ENCODE measurements around the gene SIRT2.

The SIRT2 gene

DNA sequence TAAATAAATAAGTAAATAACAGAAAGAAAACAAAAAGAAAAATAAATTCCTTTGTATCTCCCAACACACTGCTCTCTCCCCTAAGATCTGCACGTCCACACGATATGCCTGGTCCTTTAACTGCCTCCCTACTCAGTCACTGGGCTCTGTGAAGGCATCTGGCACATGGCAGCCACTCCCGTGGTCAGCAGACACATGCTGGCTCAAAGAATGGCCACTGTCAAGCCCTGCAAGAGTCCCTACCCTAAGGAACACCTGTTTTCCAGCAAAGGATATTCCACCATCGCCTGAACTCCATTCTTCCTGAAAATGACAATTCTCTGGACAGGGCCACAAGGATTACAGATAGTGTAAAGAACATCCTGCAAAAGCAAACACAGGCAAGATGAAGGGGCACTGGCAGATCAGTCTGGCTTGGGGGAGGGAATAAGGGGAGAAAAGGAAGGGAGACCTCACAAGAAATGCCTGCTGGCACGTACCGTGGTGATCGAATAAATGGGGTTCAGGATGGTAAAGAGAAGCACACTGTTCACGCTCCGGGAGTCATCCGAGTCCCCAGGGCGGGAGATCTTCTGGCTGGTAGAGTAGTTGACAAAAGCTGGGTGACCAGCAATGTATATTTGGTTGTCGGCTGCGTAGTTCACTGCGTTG lies 53.9 kb downstream of the SIRT2 start:
- DNase-seq (ENCODE audit: low read depth, low spot score): no peak

DNA sequence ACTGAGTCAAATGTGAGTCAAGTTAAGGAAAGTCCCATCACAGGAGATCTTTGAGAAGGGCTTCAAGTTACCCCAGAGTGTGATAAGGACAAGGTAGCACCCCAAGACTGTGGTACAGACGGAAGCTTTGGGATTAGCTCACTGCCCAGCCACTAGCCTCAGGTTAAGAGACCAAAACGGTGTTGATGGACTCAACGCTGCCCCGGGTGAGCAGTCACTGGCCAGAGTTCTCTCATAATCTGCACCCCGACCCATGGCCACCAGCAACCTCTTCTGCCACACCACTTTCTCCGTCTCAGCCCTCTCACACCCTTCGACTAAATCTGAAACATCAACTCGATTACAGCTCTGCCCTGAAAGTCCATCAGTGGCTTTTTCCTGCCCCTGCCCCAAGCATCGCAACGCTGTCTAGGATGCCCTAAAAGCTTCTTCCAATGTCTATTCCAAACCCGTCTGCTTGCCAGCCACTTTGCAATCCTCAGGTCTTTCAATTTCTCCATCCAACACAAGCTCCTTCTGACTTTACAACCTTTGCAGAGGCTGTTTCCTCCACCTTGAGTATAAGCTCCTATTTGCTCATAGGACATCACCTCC lies 55.2 kb downstream of the SIRT2 start:
- no peak for DNase-seq (ENCODE audit: low read depth, low spot score)

DNA sequence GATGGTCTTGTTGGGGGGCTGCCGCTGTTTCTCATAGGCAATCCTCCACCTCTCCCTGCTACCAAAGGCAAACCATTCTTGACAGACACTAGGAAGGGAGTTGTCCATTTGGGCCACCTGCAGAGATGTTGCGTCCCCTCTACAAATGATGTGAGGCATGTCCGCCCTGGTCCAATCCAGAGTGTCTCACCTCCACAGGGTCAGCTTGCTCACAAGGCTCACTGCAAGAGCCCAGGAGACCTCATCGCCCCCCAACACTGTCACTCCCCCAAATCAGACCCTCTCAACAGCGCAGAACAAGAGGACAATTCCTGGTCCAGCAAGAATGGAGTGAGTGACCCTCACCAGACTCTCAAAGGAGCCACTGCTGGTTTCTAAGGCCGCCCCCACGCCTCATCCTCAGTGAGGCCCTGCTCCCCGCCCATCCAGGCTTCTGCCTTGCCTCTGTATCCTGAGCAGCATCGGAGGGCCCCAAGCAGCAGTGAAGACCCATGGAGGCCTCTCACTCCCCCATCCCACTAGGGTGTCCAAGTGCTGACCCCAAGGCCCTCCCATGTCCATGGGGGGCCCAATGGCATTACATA lies 56.2 kb downstream of the SIRT2 start:
- DNase-seq (ENCODE audit: low read depth, low spot score): no peak

DNA sequence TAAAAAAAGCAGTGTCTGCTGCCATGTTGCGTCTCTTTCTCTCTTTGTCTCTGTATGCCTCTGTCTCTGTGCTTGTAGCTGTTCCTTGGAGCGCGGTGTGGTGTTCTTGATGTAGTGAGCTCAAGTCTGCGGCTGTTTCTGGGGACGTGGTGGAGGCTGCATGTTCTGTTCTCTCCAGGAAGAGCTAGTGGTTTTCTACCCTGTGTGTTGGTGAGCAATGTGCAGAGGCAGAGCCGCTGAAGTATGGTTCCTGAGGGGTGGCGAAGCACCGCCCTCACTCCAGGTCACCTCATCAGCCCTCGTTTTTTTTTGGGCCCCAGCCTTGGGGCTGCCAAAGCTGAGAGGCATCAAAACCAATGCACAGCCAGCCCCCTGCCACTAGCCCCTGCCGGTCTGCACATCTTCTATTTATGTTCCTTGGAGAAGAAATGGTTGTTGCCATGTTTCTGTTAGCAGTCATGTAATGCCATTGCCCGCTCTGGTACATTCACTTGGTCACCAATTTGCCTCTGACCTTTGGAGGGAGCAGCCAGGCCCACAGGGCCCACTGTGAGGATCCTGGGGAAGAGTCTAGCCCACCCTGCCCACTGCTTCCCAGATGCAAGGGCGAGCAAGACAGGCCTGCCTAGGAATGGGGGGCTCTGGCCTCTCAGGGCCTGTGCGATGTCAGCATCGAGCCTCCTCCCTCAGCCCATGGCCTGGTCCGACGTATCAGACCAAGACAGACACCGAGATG lies 56.8 kb downstream of the SIRT2 start:
- DNase-seq (ENCODE audit: low read depth, low spot score): no peak

DNA sequence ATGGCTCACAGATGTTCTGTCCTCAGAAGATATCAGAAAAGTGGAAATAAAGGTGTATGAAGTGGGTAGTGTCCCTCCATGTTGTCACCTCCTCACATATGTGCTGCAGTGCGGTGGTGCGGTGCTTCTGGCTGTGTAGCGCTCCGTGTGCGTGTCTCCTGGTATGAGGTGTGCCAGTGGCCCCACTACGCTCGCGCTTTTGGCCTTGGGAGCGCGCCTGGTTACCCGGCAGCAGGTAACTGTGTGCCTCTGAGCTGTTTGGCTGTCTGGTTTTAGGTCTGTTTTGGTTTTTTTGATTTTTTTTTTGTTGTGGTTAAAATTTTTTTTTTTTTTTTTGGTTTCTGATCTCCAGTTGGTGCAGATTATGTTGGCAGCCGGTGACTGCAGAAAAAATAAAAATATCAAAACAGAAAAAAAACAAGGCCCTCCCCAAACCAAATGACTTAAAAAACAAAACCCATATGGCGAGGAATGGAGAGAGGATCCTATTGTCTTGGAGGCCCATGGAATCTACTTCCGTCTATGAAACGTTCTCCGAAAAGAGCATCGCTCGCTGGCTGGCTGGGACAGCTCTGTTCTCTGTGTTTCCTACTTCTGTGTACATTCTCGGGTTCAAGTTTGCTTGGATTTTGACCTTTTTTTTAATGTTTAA lies 57.5 kb downstream of the SIRT2 start:
- no peak for DNase-seq (ENCODE audit: low read depth, low spot score)

DNA sequence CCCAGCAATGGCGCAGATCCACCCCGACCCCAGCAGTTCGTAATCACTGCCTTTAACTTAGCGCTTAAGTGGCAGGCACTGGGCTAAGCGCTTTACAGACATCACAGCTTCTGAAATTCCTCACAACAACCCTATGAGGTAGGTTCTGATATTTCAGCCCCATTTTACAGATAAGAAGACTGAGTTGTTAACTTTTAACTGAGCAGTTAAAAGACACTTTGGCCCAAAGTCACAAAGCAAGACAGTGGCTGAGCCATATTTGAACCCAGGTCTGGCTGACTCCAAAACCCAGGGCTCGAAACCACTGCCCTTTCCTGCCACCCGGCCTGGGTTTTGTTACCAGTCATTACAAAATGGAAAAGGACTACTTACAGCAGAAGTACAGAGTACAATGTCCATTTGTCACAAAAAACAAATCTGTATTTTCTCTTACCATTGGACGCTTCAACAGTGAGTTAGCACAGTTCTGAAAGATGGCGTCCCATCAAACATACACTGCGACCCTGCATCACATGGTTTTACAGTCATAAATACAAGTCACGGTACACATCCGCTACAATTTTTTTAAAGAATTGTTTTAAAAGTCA lies 58.1 kb downstream of the SIRT2 start:
- no peak for DNase-seq (ENCODE audit: low read depth, low spot score)

DNA sequence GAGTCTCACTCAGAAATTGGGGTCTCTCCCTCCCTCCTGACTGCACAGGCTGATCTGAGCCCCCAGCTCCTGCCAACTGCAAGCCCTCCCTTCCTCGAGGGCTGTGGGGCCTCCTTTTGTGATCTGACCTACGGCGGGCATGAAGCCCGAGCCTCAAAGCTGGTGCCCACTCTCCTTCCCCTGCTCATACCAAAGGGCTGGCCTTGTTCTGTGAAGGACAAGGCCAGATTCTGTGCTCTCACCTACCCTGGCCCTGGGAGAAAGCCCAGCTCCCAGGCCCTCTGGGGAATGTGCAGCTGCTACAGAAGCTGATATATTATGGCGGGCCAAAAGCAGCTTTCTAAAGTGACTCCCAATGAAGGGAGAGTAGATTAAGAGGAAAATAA lies 58.8 kb downstream of the SIRT2 start:
- no peak for DNase-seq (ENCODE audit: low read depth, low spot score)

DNA sequence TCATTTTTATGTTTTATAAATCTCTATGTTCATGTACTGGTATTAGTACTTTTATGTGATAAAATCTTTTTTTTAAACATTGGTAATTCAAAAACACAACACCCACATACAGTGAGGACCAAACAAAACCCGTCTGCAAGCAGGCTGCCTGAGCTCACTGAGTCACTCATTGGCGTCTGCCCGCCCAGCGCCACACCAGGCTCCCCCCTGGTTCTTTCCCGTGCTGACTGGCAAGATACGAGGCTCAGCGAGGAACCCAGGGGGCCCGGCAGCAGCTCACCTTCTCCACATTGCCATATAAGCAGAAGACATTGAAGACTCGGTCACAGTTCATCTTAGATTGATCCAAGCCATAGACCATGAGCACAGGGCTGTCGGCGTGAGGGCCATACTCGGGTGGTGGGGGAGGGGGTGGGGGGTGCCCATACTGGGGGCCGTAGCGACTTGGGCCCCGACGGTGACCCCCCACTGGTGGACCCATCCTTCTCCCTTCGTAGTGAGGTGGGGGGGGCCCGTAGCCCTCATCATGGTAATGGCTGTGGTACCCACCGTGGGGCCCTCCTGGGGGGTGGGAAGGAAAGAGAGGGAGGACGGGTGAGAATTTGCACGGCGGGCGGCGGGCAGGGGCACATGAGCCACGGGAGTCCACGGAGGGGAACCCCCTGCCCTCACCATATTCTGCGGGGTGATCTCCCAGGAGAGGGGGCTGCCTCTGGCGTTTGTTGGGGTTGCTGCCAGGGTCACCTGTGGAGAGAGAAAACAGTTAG lies 59.4 kb downstream of the SIRT2 start:
- no peak for DNase-seq (ENCODE audit: low read depth, low spot score)

DNA sequence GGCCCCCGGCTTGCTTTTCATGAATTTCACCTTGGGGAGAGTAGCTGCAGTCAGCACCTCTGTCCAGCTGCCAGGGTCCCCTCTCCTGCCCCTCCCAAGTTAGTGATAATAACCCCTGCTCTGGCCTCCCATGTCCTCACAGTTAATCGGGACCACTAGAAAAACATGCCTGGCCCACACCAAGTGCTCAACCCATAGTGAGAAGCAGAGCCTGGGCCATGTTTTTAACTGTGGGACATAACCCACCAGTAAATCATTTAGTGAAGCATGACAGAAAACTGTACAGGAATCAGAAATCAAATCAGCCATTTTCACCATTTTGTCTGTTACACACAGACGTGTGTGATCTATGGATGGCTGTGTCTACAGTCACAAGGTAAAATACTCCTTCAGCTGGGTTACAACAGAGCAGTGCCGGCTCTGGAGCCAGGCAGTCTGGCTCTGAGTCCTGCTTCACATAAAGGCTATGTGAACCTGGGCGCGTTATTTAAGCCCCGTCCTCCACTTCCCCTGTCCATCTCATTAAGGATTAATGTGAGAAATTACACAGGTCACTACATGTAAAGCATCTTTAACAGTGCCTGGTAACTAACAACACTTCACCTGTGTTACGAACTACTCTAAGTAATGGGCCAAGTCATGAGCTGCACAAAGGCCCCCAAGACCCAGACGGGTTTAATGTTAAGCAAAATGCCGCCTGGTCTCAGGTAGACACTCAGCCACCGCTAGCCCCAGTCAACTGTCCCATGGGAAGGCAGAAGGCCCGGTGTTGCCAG lies 60.2 kb downstream of the SIRT2 start:
- DNase-seq (ENCODE audit: low read depth, low spot score): no peak

DNA sequence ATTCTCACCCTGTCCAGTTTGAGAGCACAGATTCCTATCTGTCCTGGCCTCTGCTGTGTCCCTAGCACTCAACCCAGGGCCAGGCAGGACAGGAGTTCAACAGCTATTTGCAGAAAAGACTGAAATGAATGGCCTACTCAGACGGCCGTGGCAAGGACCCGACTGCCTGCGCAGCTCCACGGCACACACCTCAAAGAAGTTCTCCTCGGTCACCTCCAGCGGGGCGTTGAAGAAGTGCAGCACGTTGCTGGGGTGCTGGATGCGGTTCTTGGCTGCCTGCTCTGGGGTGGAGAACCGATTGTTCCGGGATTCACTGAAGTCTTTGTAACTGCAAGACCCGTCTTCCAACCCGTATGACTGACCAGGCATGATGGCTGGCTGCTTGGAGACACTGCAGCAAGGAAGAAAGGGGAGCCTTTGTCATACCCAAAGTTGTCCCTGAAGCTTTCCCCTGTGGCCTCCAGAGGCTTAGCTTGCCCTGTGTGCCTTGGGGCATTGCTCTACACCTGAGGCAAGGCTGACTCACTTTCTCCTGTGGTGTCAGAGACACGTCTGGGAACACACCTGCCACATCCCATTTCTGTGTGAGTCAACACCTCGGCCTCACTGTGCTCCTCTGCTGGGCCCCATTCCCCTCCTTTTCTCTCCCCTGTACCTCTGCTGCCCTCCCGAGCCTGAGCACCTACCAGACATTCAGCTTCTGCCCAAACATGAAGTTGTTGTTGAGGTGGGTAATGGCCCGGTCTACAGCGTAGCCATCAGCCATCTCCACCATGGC lies 61.0 kb downstream of the SIRT2 start:
- no peak for DNase-seq (ENCODE audit: low read depth, low spot score)

DNA sequence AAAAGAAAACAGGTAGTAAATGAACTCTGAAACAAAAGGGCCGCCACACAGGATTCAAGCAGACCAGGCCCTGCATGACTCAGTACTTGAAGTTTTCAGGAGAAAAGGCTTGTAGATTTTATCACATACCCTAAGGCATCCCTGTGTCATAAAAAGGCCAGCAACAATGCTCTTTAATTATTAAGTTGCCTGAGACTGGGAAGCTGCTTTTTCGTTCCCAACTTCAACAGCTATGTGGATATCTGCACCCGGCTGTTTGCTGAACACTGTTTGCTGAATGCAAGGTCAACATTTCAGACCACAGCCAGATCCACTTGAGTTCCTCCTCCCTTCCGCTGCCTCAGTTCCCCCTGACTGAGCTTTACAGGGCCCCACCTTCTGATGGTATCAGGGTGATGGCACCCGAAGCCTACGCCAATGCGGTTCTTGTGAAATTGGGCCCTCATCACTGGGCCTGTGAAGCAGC lies 61.7 kb downstream of the SIRT2 start:
- peak; percentile 76 for DNase-seq (ENCODE audit: low read depth, low spot score)

DNA sequence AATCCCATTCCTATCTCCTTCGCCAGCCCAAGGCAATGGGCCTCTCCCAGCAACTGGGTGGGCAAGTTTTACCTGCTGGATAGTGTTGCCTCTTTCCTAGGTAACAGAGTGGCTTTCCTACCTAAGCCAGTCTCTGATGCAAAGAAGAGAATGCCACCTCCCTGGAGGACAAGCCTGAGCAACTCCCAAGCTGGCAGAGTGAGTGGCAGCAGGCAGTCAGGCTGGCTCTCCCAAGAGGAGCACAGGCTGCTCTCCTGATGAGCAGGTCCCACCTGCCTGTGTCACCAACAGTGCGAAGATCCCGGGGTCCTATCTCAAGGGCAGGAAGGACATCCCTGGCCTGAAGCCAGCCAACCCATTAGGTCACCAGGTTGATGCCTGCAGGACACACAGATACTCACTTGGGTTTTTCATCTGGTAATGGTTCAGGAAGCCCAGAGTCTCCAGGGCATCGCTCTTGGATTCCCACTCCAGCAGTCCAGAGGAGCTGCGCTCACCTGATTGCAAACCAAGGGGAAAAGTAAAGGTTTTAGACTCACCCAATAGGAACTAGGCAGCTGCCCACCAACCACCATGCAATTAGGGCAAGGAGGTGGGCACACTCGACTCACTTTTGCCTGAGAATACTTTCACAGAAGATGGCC lies 62.3 kb downstream of the SIRT2 start:
- DNase-seq (ENCODE audit: low read depth, low spot score): peak; percentile 70

DNA sequence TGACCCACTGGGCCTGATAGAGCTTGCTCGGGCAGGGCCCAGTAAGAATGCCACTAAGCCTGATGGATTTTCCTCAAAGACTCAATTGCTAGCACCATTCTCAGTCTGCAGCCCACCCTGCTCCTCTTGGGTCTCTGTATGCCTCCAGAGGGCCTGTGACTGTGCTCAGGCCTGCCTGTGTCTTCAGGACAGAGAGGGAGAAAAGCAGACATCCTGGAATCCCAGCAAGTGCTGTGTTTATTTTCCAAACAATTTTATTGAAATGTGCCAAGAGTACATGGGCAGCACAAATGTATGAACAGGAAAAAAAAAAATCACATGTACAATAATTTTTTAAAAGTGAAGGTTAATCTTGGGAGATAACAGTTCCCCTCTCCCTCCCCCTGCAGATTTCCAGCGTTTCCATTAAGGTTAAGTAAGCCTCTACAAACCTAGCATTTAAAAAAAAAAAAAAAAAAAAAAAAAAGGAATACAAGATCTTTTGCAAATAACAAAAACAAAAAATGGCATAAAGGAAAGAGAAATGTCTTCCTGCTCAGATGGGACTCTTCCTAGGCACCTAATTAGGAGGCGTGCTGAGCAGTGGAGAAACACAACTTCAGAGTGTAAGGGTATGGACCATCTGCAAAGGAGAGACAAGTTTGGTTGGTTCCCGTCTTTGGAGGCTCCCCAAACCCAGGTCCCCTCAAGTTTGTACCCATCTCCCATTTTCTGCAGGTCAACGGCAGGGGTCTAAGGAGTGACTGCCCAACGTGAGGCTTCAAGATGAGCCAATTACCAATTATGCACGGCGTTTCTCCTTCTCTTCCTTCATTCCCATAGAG lies 63.0 kb downstream of the SIRT2 start:
- no peak for DNase-seq (ENCODE audit: low read depth, low spot score)

DNA sequence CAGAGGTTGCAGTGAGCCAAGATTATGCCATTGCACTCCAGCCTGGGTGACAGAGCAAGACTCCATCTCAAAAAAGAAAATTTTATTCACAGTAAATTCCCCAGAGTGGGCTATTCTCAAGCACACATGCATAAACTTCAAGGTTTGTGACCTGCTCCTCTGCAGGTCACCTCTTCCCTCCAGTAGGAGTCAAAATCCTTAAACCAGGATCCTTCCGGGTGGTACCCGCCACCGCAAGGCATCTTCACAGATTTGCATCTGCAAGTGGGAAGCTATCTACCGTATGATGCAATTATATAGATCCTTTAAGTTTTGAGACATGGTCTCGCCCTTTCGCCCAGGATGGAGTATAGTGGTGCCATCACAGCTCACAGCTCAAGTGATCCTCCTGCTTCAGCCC lies 64.8 kb downstream of the SIRT2 start:
- no peak for DNase-seq (ENCODE audit: low read depth, low spot score)

DNA sequence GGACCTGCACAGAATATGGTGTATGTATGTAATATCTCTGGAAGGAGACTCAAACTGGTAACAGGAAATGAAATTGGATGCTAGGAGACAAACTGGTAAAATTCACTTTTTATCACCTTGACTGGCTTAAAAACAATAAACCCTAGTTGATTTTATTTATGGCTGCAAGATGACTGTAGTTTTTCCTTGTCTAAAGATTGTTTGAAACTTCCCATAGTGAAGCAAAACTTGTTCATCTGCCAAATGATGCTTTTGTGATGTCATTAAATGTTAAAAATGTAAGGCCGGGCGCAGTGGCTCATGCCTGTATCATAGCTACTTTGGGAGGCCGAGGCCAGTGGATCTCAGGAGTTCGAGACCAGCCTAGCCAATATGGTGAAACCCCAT lies 65.3 kb downstream of the SIRT2 start:
- DNase-seq (ENCODE audit: low read depth, low spot score): no peak

DNA sequence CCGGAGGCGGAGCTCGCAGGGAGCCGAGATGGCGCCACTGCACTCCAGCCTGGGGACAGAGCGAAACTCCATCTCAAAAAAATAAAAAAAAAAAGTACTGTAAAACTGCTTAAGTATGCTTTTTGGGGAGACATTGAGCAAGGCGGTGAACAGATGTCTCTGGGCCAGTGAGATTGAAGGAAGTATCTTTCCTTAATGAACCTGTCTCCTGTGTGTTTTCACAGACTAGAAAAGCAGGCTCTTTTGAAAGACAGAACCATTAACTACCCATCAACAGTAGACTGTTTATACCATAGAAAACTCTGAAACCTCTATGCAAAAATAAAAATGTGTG lies 66.4 kb downstream of the SIRT2 start:
- no peak for DNase-seq (ENCODE audit: low read depth, low spot score)

DNA sequence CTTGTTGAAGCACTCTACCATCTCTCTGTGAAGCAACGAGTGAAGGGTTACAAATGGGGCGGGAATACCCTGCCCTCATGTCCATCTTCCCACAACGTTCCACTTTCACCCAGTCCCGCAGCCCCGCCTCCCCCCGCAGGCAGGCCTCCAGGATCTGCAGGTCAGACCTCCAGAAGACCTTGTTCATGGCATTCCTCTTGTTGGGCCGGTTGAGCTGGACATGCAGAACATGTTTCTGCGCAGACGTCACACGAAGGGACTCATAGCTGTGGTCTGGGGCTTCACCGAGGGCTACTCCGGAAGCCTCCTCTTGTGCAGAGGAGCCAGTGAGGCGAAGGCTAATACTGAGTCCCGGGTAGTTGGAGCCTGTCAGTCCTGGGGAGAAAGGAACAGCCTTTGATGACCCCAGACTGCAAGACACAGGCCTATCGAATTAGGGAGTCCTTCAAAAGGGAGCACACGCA lies 68.2 kb downstream of the SIRT2 start:
- peak; percentile 94 for DNase-seq (ENCODE audit: low read depth, low spot score)
